ENCODE results near the gene HSD3B7. TPM values are rescaled to one million over a fixed set of nuclear protein-coding genes. Genes with fewer than 3 reads are reported as not detected.
"Not testable (repeated sequence)": the region's sequence is repeated elsewhere in the genome, so short reads cannot be mapped to it uniquely, and the experiment has no call there.

The HSD3B7 gene
- total and polyA plus RNA-seq, 2 of the 8 experiments (the other 6 are each of a cell fraction or from before 2014, with no cell fraction given) = 2.9 to 6.6 TPM

DNA sequence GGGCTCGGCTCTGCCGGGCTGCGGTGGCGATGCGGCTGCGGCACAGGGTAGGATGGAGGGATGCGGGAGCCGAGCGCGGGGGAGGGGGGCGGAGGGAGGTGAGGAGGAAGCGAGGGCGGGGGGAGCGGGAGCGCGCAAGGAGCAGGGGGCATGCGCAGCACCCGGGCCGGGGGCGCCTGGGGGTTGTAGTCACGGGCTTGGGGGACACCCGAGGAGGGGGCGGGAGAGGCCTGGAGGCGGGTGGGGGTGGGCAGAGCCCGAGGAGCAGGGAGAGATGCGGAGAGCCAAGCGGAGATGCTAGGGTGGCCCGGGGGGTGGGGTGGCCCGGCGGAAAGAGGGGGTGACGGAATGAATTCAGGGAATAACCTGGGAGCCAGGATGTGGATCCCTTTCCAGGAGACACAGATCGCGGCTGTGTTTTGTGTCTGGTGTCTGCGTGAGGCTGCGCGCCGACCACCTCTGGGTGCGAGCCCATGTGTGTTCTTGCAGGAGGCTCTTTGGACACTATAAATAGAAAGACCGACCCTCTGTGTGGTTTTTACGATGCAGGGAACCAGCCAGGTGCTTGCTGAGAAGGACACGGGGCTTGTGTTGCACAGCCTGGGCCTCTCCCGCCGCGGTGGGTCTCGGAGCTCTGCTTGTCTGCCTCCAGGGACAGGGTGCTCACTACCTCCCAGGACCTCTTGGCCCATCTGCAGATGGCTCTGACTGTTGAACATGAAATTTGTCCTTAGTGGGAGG is 25.7 kb downstream of the HSD3B7 start, which contains the start of gene STX1B (continued):
- TF ChIP-seq, protein P1, sequence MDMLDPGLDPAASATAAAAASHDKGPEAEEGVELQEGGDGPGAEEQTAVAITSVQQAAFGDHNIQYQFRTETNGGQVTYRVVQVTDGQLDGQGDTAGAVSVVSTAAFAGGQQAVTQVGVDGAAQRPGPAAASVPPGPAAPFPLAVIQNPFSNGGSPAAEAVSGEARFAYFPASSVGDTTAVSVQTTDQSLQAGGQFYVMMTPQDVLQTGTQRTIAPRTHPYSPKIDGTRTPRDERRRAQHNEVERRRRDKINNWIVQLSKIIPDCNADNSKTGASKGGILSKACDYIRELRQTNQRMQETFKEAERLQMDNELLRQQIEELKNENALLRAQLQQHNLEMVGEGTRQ (IDR thresholded peaks at IDR 0.05; ENCODE audit: low read length) = no peak
- TF ChIP-seq HDAC2 (IDR thresholded peaks at IDR 0.05; ENCODE audit: borderline replicate concordance in 1 of 2, low read depth in 2 of 2, low read length in 2 of 2) = peak in 1 of 2 experiments; percentile 62; a peak in 1 of 4 replicates
- no peak for TF ChIP-seq TEAD4 (IDR thresholded peaks at IDR 0.05; ENCODE audit: low read depth, low read length)

DNA sequence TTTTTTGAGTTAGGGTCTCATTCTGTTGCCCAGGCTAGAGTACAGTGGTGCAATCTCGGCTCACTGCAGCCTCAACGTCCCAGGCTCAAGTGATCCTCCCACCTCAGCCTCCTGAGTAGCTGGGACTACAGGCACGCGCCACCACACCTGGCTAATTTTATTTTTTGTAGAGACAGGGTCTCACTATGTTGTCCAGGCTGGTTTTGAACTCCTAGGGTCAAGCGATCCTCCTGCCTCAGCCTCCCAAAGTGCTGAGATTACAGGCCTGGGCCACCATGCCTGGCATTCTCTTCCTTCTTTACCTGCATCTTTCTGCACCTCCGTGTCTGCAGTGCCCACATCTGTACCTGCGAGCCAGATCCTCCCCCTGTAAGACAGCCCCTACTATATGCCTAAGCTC is 26.8 kb downstream of the HSD3B7 start:
- not testable (repeated sequence) for H2BK15ac ChIP-seq (ENCODE audit: low read length); H3K79me2 ChIP-seq (ENCODE audit: control insufficient read depth in 1 of 2, insufficient read depth in 2 of 2, low read length in 2 of 2); H4K5ac ChIP-seq (ENCODE audit: insufficient read length, low read depth, low read length); H3K4me3 ChIP-seq (ENCODE audit: extremely low read depth in 1 of 4, insufficient read depth in 2 of 4, low read depth in 3 of 4, low read length in 4 of 4); H2BK120ac ChIP-seq (replicated peaks; ENCODE audit: low read depth, low read length); H2BK5ac ChIP-seq (ENCODE audit: low read depth, low read length); H3K4ac ChIP-seq (replicated peaks; ENCODE audit: insufficient read length, low read depth, low read length); H2BK12ac ChIP-seq (ENCODE audit: low read depth, low read length); H3K27ac ChIP-seq (ENCODE audit: low read depth, low read length); H4K8ac ChIP-seq (ENCODE audit: extremely low read depth, insufficient read depth, low read length); H3K9me3 ChIP-seq (ENCODE audit: insufficient read depth in 2 of 2, low read depth in 1 of 2, low read length in 1 of 2); H3K18ac ChIP-seq (ENCODE audit: extremely low read depth, low read length); H3K36me3 ChIP-seq (ENCODE audit: control insufficient read depth in 2 of 4, insufficient read depth in 4 of 4, low read length in 3 of 4); H3K27me3 ChIP-seq (replicated peaks in 1 of 4; ENCODE audit: control insufficient read depth in 3 of 4, extremely low read depth in 1 of 4, insufficient read depth in 3 of 4, low read length in 3 of 4); H3K79me1 ChIP-seq (ENCODE audit: low read depth, low read length); H4K20me1 ChIP-seq (replicated peaks in 1 of 2; ENCODE audit: control insufficient read depth in 1 of 2, insufficient read depth in 2 of 2, low read length in 2 of 2); H2BK20ac ChIP-seq (ENCODE audit: low read length); H3K23ac ChIP-seq (ENCODE audit: insufficient read length); H3K9ac ChIP-seq (replicated peaks in 1 of 4; ENCODE audit: extremely low read depth in 1 of 4, low read depth in 3 of 4, low read length in 3 of 4); FAIRE-seq; H3K4me2 ChIP-seq (ENCODE audit: insufficient read depth in 1 of 2, low read depth in 2 of 2, low read length in 2 of 2); H4K91ac ChIP-seq (replicated peaks; ENCODE audit: insufficient read length, low read length); DNase-seq (ENCODE audit: low read depth in 1 of 2, low spot score in 2 of 2); H3K14ac ChIP-seq (ENCODE audit: insufficient read length); H3K23me2 ChIP-seq (ENCODE audit: low read depth, low read length); H2AFZ ChIP-seq (ENCODE audit: low read length); H3K56ac ChIP-seq (replicated peaks; ENCODE audit: insufficient read length, low read depth, low read length)
- Histone ChIP-seq H3K4me1 (replicated peaks in 1 of 4; ENCODE audit: control insufficient read depth in 3 of 4, insufficient read depth in 4 of 4, low read length in 3 of 4) (peaks cover 4 to 18% (median 6%) of the 10 kb centered on the region in 4 experiments), H2AK5ac (ENCODE audit: low read depth, low read length) (0 out of 2 replicates have a peak overlapping the region, but pooled peaks have one; percentile 3)
- WGBS, 2 experiments (ENCODE audit: extremely low coverage in 1 of 2, insufficient coverage in 1 of 2, insufficient read length in 1 of 2, insufficient replicate concordance in 2 of 2, low coverage in 1 of 2, low lambda C conversion rate in 2 of 2, missing lambda C conversion rate in 1 of 2) = 81% methylated on average over 7 of the region's 7 CpGs; no CpG with 5 or more reads in 1 of the 2 experiments
- ChIA-PET CTCF (ENCODE audit: partially characterized antibody) (interaction anchor here (1.1 to 2.2 kb wide), 2 partner anchors 27 to 58 kb away, joined by 3 to 8 read pairs; partner anchors contain the start of gene HSD3B7), POLR2A (ENCODE audit: partially characterized antibody) (interaction anchor here (0.6 to 1.1 kb wide), 2 partner anchors 29 to 38 kb away, joined by 3 read pairs; no protein-coding TSS in a partner anchor)

All from H1 (cell line).